Neural cell (in vitro differentiated cells): ENCODE data around the gene DCT. TPM values are rescaled to one million over a fixed set of nuclear protein-coding genes. Genes with fewer than 3 reads are reported as not detected.

ENCODE experiments used
- H2AFZ ChIP-seq: fragments of 200-600, 300-800 bp; sonication (generic), shearing (Covaris generic); 2 replicates; pipeline ENCODE4 v1.6.0; 2014; ENCODE audit warnings: low read depth, mild to moderate bottlenecking, antibody characterized with exemption, low read length, moderate library complexity
- H3F3A ChIP-seq: fragments of 200-600 bp; shearing (Covaris generic); 2 replicates; pipeline ENCODE4 v1.6.1; 2016; ENCODE audit warnings: mild to moderate bottlenecking, moderate library complexity, mixed read lengths, antibody characterized with exemption, low read length; ENCODE audit not compliant: insufficient read depth, poor library complexity, severe bottlenecking
- H3K27ac ChIP-seq: fragments of 200-600, 300-800 bp; sonication (generic), shearing (Covaris generic); 2 replicates; pipeline ENCODE4 v1.5.1; 2014; ENCODE audit warnings: mild to moderate bottlenecking, low read length, moderate library complexity
- H3K27me3 ChIP-seq: fragments of 300-800, 200-600 bp; sonication (generic), shearing (Covaris generic); 2 replicates; pipeline ENCODE4 v1.6.0; 2014; ENCODE audit warnings: mild to moderate bottlenecking, low read depth, low read length, moderate library complexity; ENCODE audit not compliant: insufficient read depth
- H3K36me3 ChIP-seq: fragments of 300-800, 200-600 bp; sonication (generic), shearing (Covaris generic); 2 replicates; pipeline ENCODE4 v1.5.1; 2014; ENCODE audit warnings: mild to moderate bottlenecking, antibody characterized with exemption, low read length, moderate library complexity; ENCODE audit not compliant: insufficient read depth
- H3K4me2 ChIP-seq: fragments of 300-800, 200-600 bp; sonication (generic), shearing (Covaris generic); 2 replicates; pipeline ENCODE4 v1.6.0; 2014; ENCODE audit warnings: mild to moderate bottlenecking, low read length
- H3K4me3 ChIP-seq: fragments of 300-800, 200-600 bp; sonication (generic), shearing (Covaris generic); 2 replicates; pipeline ENCODE4 v1.5.1; 2014; ENCODE audit warnings: mild to moderate bottlenecking, low read length, moderate library complexity
- H3K79me2 ChIP-seq: fragments of 200-600 bp; shearing (Covaris generic); replicated peaks from 2 replicates; pipeline ENCODE4 v1.6.0; 2014; ENCODE audit warnings: mild to moderate bottlenecking, low read length, moderate library complexity; ENCODE audit not compliant: insufficient read depth
- H3K9ac ChIP-seq: fragments of 300-800, 200-600 bp; sonication (generic), shearing (Covaris generic); 2 replicates; pipeline ENCODE4 v1.6.1; 2016; ENCODE audit warnings: mild to moderate bottlenecking, low read length, mixed read lengths
- H3K9me2 ChIP-seq: fragments of 200-600 bp; shearing (Covaris generic); 2 replicates; pipeline ENCODE4 v1.6.1; 2016; ENCODE audit warnings: mild to moderate bottlenecking, low read length, mixed read lengths; ENCODE audit not compliant: insufficient read depth
- H3K9me3 ChIP-seq: fragments of 200-600, 300-800 bp; sonication (generic), shearing (Covaris generic); 2 replicates; pipeline ENCODE4 v1.6.1; 2016; ENCODE audit warnings: mild to moderate bottlenecking, mixed run types, low read length, moderate library complexity, mixed read lengths
- H4K20me1 ChIP-seq: fragments of 200-600 bp; shearing (Covaris generic); 2 replicates; pipeline ENCODE4 v1.6.1; 2016; ENCODE audit warnings: mild to moderate bottlenecking, mixed run types; ENCODE audit not compliant: insufficient read depth
- EP300 ChIP-seq: fragments of 450-650 bp; conservative IDR thresholded peaks from 2 replicates; pipeline ENCODE4 v1.6.1; 2014; ENCODE audit warnings: antibody characterized with exemption, mild to moderate bottlenecking, moderate library complexity; ENCODE audit not compliant: poor library complexity, severe bottlenecking
- EZH2 ChIP-seq: fragments of 200-600, 300-800 bp; shearing (Covaris generic), sonication (generic); IDR thresholded peaks from 2 replicates; pipeline ENCODE4 v1.6.1; 2014; ENCODE audit warnings: antibody characterized with exemption, low read length, borderline replicate concordance, mild to moderate bottlenecking; ENCODE audit not compliant: insufficient read depth, poor library complexity, severe bottlenecking
- MXI1 ChIP-seq: fragments of 450-650 bp; conservative IDR thresholded peaks from 2 replicates; pipeline ENCODE4 v1.6.1; 2014; ENCODE audit warnings: antibody characterized with exemption, mild to moderate bottlenecking; ENCODE audit not compliant: poor library complexity, severe bottlenecking
- POLR2AphosphoS5 ChIP-seq: IDR thresholded peaks from 2 replicates; pipeline ENCODE4 v1.6.1; 2012
- RAD21 ChIP-seq: fragments of 450-650 bp; conservative IDR thresholded peaks from 2 replicates; pipeline ENCODE4 v1.6.1; 2014; ENCODE audit warnings: antibody characterized with exemption, mild to moderate bottlenecking, moderate library complexity
- SMC3 ChIP-seq: fragments of 450-650 bp; conservative IDR thresholded peaks from 2 replicates; pipeline ENCODE4 v1.6.1; 2014; ENCODE audit warnings: antibody characterized with exemption, mild to moderate bottlenecking, moderate library complexity; ENCODE audit not compliant: poor library complexity
- TAF1 ChIP-seq: IDR thresholded peaks from 2 replicates; pipeline ENCODE4 v1.6.1; 2012; ENCODE audit warnings: low read depth
- polyA plus RNA-seq: library from polyadenylated mRNA; depleted of rRNA; stranded (reverse); fragments of >200 nt; gene quantifications from 2 replicates; pipeline ENCODE4 v1.2.3, GENCODE V29; 2014
- TF ChIP-seq, protein P1 (sequence below): fragments of 450-650 bp; IDR thresholded peaks from 2 replicates; pipeline ENCODE4 v1.5.1; 2014; ENCODE audit warnings: antibody characterized with exemption, mild to moderate bottlenecking, moderate library complexity; ENCODE audit not compliant: poor library complexity, severe bottlenecking
- TF ChIP-seq, protein P2 (sequence below): IDR thresholded peaks from 2 replicates; pipeline ENCODE4 v1.6.1; 2012; ENCODE audit warnings: borderline replicate concordance

DCT gene
- polyA plus RNA-seq, 1 donor from 2014 or later: not detected

DNA sequence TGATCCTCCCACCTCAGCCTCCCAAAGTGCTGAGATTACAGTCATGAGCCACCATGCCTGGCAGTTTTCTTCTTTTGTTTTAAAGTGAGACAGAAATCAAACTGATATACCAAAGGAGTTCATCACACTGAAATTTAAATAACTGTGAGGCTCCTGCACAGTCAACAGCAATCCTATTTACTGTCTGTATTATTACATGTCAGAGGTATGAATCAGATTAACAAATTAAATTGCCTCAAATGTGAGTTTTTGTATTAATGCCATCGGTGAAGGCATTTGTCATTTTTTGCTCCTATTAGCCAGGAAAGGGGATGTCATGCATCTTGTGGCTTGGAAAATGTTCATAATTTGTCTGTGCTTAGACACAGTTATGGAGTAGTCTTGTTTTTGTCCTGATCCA is 20.4 kb downstream of the DCT start:
- Histone ChIP-seq H4K20me1 (no peaks in the 10 kb centered on the region), H3K27ac (no peak overlapping the region), H3K4me3 (no peak overlapping the region), H2AFZ (no peak overlapping the region), H3K9me3 (no peaks in the 10 kb centered on the region), H3K4me2 (no peak overlapping the region), H3K9me2 (no peaks in the 10 kb centered on the region), H3K36me3 (no peaks in the 10 kb centered on the region), H3K79me2 (no peaks in the 10 kb centered on the region), H3K27me3 (no peaks in the 10 kb centered on the region), H3K9ac (no peak overlapping the region), H3F3A (no peaks in the 10 kb centered on the region)
- TF ChIP-seq MXI1: no peak
- TF ChIP-seq SMC3: no peak
- TF ChIP-seq, protein P1, sequence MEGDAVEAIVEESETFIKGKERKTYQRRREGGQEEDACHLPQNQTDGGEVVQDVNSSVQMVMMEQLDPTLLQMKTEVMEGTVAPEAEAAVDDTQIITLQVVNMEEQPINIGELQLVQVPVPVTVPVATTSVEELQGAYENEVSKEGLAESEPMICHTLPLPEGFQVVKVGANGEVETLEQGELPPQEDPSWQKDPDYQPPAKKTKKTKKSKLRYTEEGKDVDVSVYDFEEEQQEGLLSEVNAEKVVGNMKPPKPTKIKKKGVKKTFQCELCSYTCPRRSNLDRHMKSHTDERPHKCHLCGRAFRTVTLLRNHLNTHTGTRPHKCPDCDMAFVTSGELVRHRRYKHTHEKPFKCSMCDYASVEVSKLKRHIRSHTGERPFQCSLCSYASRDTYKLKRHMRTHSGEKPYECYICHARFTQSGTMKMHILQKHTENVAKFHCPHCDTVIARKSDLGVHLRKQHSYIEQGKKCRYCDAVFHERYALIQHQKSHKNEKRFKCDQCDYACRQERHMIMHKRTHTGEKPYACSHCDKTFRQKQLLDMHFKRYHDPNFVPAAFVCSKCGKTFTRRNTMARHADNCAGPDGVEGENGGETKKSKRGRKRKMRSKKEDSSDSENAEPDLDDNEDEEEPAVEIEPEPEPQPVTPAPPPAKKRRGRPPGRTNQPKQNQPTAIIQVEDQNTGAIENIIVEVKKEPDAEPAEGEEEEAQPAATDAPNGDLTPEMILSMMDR: no peak
- no peak for TF ChIP-seq EZH2
- no peak for TF ChIP-seq RAD21
- no peak for TF ChIP-seq EP300
- no peak for TF ChIP-seq TAF1
- TF ChIP-seq, protein P2, sequence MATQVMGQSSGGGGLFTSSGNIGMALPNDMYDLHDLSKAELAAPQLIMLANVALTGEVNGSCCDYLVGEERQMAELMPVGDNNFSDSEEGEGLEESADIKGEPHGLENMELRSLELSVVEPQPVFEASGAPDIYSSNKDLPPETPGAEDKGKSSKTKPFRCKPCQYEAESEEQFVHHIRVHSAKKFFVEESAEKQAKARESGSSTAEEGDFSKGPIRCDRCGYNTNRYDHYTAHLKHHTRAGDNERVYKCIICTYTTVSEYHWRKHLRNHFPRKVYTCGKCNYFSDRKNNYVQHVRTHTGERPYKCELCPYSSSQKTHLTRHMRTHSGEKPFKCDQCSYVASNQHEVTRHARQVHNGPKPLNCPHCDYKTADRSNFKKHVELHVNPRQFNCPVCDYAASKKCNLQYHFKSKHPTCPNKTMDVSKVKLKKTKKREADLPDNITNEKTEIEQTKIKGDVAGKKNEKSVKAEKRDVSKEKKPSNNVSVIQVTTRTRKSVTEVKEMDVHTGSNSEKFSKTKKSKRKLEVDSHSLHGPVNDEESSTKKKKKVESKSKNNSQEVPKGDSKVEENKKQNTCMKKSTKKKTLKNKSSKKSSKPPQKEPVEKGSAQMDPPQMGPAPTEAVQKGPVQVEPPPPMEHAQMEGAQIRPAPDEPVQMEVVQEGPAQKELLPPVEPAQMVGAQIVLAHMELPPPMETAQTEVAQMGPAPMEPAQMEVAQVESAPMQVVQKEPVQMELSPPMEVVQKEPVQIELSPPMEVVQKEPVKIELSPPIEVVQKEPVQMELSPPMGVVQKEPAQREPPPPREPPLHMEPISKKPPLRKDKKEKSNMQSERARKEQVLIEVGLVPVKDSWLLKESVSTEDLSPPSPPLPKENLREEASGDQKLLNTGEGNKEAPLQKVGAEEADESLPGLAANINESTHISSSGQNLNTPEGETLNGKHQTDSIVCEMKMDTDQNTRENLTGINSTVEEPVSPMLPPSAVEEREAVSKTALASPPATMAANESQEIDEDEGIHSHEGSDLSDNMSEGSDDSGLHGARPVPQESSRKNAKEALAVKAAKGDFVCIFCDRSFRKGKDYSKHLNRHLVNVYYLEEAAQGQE: no peak
- TF ChIP-seq POLR2AphosphoS5: no peak

DNA sequence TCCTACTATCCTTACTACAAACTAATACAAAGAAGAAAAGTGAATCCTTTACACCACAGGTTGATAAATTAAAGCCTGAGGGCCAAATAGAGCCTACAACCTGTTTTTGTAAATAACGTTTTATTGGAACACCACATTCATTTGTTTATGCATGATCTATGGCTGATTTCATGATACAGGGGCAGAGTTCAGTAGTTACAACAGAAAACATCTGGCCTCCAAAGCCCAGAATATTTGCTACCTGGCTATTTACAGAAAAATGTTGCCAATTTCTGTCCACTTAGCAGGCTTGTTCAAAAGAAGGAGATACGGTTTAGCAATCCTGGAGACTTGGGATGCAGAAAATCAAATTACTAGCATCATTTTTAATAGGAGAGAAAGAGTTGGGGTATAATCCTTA is 24.1 kb downstream of the DCT start:
- TF ChIP-seq MXI1: no peak
- Histone ChIP-seq H3K4me2 (no peak overlapping the region), H3K27ac (no peak overlapping the region), H4K20me1 (no peaks in the 10 kb centered on the region), H3K9ac (no peak overlapping the region), H3K4me3 (no peak overlapping the region), H3K9me3 (no peaks in the 10 kb centered on the region), H3F3A (no peaks in the 10 kb centered on the region), H3K27me3 (no peaks in the 10 kb centered on the region), H3K79me2 (no peaks in the 10 kb centered on the region), H3K36me3 (no peaks in the 10 kb centered on the region), H3K9me2 (no peaks in the 10 kb centered on the region), H2AFZ (no peak overlapping the region)

DNA sequence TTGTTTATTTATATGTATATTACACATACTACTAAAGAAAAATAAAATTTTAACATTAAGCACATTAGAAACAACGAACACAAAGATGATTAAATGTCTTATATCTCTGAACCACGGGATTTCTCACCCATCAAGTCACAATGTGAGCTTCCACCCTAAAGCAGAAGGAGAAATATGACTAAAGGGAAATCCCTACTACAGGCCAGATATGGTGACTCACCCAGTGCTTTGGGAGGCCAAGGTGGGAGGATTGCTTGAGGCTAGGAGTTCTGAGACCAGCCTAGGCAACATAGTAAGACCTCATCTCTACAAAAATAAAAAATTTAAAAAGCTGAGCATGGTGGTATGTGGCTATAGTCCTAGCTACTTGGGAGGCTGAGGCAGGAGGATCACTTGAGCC is 24.6 kb downstream of the DCT start:
- no peak overlapping the region for H2AFZ ChIP-seq
- no peaks in the 10 kb centered on the region for H3K9me3 ChIP-seq
- no peaks in the 10 kb centered on the region for H3K9me2 ChIP-seq
- no peak overlapping the region for H3K27ac ChIP-seq
- H3K4me3 ChIP-seq: no peak overlapping the region
- H3K27me3 ChIP-seq: no peaks in the 10 kb centered on the region
- no peak overlapping the region for H3K4me2 ChIP-seq
- H3K79me2 ChIP-seq: no peaks in the 10 kb centered on the region
- no peaks in the 10 kb centered on the region for H3K36me3 ChIP-seq
- no peaks in the 10 kb centered on the region for H3F3A ChIP-seq
- no peak for TF ChIP-seq SMC3
- TF ChIP-seq, protein P1: no peak
- no peak for TF ChIP-seq EP300
- no peak for TF ChIP-seq RAD21
- TF ChIP-seq, protein P2: no peak
- TF ChIP-seq EZH2: no peak
- no peak for TF ChIP-seq MXI1
- TF ChIP-seq TAF1: no peak
- no peak for TF ChIP-seq POLR2AphosphoS5
- no peaks in the 10 kb centered on the region for H4K20me1 ChIP-seq
- H3K9ac ChIP-seq: no peak overlapping the region
